Hematopoietic multipotent progenitor cell (in vitro differentiated cells): ENCODE results near the gene RBM3. TPM values are rescaled to one million over a fixed set of nuclear protein-coding genes. Genes with fewer than 3 reads are reported as not detected.
A peak's percentile ranks its signal among the peaks of the same experiment; 100 is the strongest.

Experiments used
- DNase-seq, 3 donors: peaks; one replicate each; pipeline ENCODE4 v3.0.0-alpha.2; 2011 to 2015; ENCODE audit warnings: low read depth in 2 of 3, low spot score in 2 of 3
- total RNA-seq: library from RNA; depleted of rRNA; stranded (reverse); fragments of >200 nt; gene quantifications from one replicate; pipeline ENCODE4 v1.2.3, GENCODE V29; 2012

The RBM3 gene
- total RNA-seq, 1 donor: 238 TPM

GRCh38 chrX:48575642-48576041, 1.4 kb downstream of the RBM3 start:
- no peak for DNase-seq

DNA sequence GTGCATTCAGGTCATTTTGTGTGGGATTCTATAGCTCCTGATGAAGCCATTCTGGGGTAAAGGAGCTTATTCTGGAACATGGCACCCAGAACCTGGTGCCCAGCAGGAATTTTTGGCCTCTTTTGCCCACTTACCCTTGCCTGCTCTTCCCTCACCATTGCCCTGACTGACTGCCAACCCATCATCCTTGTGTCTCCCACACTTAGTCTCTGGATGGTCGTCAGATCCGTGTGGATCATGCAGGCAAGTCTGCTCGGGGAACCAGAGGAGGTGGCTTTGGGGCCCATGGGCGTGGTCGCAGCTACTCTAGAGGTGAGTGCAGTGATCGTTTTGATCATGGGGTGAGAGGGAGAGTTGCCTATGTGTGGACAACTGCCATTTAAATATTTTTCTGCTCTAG, 1.8 kb downstream of the RBM3 start:
- DNase-seq: no peak

GRCh38 chrX:48578661-48579128, 4.4 kb downstream of the RBM3 start:
- no peak for DNase-seq

- DNase-seq: no peak
Observed at GRCh38 chrX:48579259-48579658, 5.0 kb downstream of the RBM3 start.

GRCh38 chrX:48580662-48581061, 6.4 kb downstream of the RBM3 start:
- no peak for DNase-seq

DNA sequence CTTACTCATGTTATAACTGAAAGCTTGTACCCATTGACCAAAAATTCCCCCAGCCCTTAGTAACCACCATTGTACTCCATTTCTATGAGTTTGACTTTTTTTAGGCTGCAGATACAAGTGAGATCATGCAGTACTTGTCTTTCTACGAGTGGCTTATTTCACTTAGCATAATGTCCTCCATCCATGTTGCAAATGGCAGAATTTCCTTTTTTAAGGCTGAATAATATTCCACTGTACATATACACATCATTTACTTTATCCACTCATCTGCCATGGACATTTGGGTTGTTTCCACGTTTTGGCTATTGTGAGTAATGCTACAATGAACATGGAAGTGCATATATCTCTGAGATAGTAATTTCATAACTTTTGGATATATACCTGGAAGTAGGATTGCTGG, 10.4 kb downstream of the RBM3 start:
- no peak for DNase-seq

- DNase-seq: no peak
Observed at GRCh38 chrX:48589482-48590162, 15.3 kb downstream of the RBM3 start.

DNA sequence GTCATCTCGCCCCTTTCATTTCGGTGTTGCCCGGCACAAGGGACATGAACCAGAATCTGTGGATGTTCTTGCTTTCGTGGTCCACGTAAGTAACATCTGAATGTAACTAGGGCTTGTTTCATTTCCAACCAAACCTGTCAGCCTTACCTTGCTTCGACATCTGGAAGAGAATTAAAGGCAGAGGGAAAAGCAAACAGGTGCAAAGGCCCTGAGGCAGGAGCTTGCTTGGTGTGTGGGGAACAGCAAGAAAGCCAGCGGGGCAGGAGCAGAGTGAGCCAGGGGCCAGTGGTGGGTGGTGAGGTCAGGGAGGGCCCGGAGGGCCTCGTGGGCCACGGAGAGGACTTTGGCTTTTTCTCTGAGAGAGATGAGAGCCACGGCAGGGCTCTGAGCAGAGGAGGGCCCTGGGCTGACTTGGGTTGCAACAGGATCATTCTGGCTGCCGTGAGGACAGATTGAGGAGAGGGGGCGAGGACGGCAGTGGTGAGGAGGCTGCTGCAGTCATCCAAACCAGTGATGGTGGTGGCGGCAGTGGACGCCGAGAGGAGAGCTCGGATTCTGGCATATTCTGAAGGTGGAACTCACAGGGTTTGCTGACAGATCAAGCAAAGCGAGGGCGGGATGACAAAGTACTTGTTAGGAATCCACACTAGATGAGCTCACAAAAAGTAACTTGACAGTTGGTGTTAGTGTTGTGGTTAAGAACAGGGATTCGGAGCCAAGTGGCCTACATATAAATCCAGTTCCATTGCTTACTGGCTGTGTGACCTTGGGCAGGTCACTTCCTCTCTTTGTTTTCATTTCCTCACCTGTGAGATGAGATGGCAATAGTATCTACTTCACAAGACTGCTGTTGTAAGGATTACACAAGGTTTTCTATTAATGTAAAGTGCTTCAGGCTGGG, 16.2 kb downstream of the RBM3 start:
- DNase-seq: no peak

DNA sequence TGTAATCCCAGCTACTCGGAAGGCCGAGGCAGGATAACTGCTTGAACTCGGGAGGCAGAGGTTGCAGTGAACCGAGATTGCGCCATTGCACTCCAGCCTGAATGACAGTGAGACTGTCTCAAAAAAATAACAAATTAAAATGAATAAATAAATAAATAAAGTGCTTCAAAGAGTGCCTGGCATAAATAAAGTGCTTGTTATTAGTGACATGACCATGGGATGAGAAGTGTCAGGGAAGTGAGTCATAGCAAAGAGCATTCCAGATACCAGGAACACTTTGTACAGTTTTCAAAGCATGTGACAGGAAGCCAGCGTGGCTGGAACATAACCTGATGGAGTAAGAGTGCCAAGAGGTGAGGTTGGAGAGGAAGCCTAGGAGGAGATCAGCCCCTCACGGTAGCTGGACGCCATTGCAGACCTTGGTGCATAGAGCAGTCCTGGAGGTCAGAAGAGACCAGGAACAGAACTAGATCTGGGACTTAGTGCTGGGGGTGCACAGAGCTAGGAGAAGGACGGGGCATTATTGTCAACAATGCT, 17.0 kb downstream of the RBM3 start:
- DNase-seq: no peak

GRCh38 chrX:48592971-48593370, 18.7 kb downstream of the RBM3 start:
- DNase-seq: no peak

GRCh38 chrX:48595929-48596328, 21.6 kb downstream of the RBM3 start:
- DNase-seq: no peak

- peak; percentile 69 to 92 (median 86) for DNase-seq
Observed at GRCh38 chrX:48597353-48598264, 23.3 kb downstream of the RBM3 start, which contains the start of gene WDR13. TSS of gene WDR13 (plus strand) at chrX:48597492. CDS start at chrX:48597997, 505 bp downstream.

DNA sequence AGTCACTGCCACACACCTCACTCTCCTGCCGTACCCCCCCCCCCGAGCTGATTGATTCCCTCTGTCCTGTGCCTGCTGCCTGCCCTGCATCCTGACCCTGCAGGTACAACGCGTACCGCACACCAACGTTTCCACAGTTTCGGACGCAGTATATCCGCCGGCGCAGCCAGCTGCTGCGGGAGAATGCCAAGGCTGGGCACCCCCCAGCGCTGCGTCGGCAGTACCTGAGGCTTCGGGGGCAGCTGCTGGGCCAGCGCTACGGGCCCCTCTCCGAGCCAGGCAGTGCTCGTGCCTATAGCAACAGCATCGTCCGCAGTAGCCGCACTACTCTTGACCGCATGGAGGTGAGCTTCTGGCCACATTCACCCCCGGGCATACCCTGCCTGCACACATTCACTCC, 24.3 kb downstream of the RBM3 start:
- DNase-seq: no peak

GRCh38 chrX:48599341-48599740, 25.1 kb downstream of the RBM3 start:
- DNase-seq: no peak

DNA sequence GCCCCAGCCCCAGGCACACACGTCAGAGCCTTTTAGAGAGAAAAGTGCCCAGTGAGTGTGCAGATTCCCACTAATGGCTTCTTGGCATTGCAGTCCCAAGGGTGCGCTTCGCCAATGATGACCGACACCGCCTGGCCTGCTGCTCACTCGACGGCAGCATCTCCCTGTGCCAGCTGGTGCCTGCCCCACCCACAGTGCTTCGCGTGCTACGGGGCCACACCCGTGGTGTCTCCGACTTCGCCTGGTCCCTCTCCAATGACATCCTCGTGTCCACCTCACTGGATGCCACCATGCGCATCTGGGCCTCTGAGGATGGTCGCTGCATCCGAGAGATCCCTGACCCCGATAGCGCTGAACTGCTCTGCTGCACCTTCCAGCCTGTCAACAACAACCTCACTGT, 25.9 kb downstream of the RBM3 start:
- DNase-seq: no peak

DNA sequence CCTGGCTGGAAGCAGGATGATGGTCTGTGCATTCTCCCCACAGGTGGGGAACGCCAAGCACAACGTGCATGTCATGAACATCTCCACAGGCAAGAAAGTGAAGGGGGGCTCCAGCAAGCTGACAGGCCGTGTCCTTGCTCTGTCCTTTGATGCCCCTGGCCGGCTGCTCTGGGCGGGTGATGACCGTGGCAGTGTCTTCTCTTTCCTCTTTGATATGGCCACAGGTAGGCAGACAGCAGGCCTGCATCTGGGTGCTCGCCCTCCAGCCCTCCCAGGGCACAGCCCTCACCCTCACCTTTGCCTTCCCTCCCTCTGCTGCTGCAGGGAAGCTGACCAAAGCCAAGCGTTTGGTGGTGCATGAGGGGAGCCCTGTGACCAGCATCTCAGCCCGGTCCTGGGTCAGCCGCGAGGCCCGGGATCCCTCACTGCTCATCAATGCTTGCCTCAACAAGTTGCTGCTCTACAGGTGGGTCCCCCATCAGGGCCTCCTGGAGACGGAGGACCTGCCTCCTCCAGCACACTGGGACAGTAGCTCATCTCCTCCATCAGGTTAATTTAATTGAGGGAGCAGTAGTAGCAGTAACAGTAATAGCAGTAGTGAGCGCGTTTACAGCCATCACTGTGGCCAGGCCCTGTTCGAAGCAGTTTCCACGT, 27.6 kb downstream of the RBM3 start:
- no peak for DNase-seq

GRCh38 chrX:48604701-48605100, 30.4 kb downstream of the RBM3 start:
- DNase-seq: no peak

GRCh38 chrX:48606091-48606490, 31.8 kb downstream of the RBM3 start:
- DNase-seq: no peak

DNA sequence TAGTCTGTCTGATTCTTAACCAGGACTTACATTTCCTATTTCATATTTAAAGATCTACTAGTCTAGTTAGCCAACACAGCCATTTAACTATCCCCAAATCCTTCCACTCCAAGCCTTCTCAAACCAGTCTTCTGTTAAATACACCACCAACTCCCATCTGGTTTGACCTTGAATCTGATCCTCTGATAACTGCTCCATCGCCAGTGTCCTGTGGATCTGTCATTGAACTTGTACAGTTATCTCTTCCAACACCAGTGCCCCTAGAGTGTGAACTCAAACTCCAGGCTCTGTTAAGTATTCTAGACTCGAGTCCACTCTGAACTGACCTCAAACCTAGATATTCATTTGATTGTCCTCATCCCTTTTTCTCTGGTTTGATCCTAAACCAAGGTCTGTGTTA, 37.4 kb downstream of the RBM3 start:
- no peak for DNase-seq
